Stimulated activated CD4-positive, alpha-beta T cell treated with anti-CD3 and anti-CD28 coated beads, Interleukin-2, amount 100 ng/mL, for 48 hours (primary cell): ENCODE measurements around the gene HAPSTR1.
"Not testable (repeated sequence)": the region's sequence is repeated elsewhere in the genome, so short reads cannot be mapped to it uniquely, and the experiment has no call there.

Experiments
- DNase-seq, 2 donors: peaks; one replicate each; pipeline ENCODE4 v3.0.0-alpha.2; 2020

Gene HAPSTR1

DNA sequence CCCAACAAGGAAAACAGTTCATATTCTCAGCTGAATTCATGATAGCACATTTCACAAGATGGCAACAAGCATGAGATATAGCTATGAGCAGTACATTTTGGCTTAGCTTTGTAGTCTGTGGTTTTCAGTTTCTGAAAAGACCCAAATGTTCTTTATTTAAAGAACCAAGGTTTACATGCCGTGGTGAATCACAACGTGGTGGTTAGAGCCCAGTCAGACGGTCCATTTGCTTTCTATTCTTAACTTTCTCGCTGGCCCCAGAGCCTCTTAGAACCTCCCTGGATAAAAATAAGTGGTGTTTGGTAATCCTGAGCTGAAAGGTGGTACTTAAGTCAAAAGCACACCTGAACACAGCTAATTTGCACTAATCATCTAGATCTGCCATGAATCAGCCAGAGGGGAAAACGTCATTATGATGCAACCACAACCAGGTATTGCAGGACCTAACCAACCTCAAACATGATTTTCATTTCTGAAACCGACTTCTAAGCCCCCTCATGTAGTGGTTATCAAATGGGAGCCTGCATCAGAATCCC is 18.6 kb upstream of the HAPSTR1 start:
- peak; percentile 23 to 34 for DNase-seq

DNA sequence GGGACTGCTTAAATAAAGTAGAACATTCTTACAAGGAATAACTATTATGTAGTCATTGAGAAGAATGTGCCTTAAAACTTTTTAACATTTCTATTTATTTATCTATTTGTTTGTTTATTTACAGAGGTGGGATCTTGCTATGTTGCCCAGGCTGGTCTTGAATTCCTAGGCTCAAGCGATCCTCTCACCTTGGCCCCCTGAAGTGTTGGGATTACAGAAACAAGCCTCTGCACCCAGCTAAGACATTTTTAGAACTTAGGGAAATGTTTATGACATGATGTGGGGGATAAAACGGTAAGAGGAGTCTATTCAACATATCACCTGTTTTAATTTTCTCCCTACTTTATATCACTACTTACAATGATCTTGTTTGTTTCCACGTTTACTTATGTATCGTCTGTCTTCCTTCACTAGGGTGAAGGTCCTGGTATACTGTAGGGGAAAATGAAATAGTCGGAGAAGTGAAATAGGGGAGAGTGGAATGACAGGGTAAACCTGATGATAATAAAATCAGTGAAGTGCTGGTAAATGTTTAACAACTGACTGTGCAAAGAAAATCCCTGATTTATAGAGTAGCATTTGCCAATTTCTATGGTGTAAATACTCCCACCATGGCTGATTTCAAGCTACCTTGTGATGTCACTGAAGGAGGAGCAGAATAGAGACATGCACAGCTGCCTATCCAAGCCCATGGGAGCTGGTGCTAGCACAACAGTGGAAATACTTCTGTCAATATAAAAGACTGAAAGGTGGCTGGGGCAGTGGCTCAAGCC is 16.0 kb upstream of the HAPSTR1 start:
- no peak for DNase-seq

- peak in 1 of 2 donors; percentile 23 for DNase-seq
Observed at GRCh38 chr16:9077091-9077809, 14.2 kb upstream of the HAPSTR1 start.

DNA sequence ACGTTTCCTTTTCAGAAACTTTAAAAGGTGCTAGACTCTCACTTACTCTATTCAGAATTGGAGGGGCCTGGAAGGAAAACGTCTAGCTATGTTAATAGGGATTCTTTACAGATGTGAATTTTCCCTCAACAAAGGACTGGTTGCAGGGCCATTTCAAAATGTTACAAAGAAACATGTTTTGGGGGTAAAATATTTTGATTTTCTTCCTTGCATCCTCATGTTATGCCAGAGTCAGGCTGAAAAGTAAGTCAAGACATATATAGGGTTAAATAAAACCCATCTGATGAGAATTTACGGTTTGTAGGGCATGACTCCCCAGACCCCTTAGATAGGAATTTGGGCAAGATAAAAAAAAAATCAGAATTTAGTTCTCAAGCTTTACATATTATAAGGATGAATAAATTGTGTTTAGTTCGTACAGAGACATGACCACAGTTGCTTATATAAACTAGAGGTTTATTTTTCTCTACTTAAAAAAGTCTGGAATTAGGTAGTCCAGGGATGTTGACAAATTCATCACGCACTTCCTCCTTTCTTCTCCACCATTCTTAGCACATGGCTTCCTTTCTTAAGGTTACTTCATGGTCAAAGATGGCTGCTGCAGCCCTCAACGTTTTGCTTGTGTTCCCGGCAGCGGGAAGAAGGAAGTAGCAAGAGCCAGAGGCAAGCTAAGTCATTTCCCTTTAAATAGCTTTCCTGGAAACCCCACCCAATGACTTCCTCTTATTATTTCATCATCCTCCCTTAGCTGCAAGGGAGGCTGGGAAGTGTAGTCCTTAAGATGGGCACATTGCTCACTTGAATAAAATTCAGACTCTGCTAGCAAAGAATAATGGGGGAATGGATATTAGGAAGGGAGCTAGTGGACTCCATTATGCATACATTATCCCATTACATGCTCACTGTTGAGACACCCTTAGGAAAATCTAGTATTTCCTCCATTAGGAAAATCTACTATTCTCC is 12.7 kb upstream of the HAPSTR1 start:
- peak; percentile 31 to 37 for DNase-seq

- DNase-seq = no peak
Observed at GRCh38 chr16:9079430-9079812, 12.0 kb upstream of the HAPSTR1 start.

- no peak for DNase-seq
Observed at GRCh38 chr16:9081158-9081557, 10.3 kb upstream of the HAPSTR1 start.

DNA sequence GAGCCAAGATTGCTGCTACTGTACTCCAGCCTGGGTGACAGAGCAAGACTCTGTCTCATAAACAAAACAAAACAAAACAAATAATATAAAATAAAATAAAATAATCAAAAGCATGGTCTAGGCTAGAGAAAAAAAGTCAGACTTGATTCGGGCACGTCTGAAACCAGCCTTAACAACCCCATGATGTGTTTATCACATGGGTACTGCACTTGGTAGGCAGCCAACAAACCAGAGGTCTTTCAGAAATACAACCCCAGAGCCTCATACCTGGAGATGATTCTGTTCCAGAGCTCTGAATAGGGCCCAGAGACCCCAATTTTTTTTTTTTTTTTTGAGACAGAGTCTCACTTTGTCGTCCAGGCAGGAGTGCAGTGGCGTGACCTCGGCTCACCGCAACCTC is 9.6 kb upstream of the HAPSTR1 start:
- no peak for DNase-seq

DNA sequence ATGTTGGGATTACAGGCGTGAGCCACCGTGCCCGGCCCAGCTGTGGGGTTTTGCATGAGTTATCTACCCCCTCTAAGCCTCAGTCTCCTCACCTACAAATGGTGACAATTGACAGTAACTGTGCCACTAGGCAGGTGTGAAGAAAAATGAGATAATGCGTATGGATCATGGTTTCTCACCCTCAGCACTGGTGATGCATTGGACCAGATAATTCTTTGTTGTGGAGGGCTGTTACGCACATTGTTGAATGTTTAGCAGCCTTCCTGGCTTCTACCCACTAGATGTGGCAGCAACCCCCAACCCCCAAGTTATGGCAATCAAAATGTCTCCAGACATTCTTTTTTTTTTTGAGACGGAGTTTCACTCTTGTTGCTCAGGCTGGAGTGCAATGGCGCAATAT is 9.0 kb upstream of the HAPSTR1 start:
- no peak for DNase-seq

DNA sequence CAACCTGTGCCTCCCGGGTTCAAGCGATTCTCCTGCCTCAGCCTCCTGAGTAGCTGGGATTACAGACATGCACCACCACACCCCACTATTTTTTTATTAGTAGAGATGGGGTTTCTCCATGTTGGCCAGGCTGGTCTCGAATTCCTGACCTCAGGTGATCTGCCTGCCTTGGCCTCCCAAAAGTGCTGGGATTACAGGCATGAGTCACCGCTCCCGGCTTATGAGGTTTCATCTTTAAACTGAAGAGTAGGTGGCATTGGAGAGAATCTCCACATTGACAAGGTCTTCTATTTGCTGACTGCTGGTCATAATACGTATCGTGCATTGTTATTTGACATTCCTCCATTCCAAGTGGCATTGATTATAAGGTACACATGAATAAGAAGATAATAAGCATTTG is 3.7 kb upstream of the HAPSTR1 start:
- not testable (repeated sequence) for DNase-seq

DNA sequence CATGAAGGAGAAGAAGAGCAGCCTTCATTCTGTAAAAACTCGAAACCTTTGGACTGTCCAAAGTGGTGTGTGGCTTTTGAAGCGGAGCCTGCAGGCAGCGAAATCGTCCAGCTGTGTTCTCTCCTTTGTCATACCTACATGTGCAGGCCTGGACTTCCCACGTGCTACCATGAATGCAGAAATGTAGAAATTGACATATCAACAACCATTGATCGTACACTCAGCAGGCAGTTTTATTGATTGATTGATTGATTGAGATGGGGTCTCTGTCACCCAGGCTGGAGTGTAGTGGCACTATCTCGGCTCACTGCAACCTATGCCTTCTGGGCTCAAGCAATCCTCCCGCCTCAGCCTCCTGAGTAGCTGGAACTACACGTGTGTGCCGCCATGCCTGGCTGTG is 2.6 kb upstream of the HAPSTR1 start:
- no peak for DNase-seq

DNA sequence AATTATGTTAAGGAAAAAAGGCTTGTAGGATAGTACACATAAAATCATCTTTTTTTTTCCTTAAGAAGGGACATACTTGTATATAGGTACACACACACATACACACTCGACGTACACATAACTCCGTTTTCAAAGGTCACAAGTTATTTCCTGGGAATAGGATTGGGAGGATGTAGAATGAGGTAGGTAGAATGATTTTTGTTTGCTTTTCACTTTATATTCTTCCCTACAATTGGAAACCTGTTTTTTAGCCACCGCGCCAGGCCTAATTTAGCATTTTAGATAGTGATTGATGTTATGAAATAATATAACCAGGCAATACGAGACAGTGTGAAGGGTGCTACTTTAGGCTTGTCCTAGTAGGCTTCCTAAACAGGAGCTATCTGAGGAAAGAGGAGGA is 1.8 kb upstream of the HAPSTR1 start:
- DNase-seq = no peak

GRCh38 chr16:9090101-9090959 is 1.1 kb upstream of the HAPSTR1 start:
- DNase-seq = peak; percentile 37

GRCh38 chr16:9091867-9092281 is 430 bp downstream of the HAPSTR1 start:
- DNase-seq = peak; percentile 23 to 27

GRCh38 chr16:9092282-9092977 is 986 bp downstream of the HAPSTR1 start:
- peak; percentile 26 to 36 for DNase-seq

DNA sequence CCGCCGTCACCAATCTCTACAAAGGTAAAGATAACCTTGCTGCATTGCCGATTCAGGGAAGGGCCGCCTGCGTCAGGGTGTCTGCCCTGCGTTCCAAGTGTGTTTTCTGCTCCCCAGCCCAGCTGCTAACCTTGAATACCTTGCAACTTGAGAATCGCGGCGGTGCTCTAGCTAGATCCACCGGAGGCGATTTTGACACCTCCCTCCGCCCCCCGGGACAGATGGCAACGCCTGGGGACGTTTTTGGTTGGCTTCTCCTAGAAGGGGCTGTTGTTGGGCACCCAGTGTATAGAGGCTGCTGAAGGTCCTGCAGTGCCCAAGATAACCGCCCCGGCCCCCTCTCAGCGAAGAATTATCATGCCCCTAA is 1.5 kb downstream of the HAPSTR1 start:
- DNase-seq = peak in 1 of 2 donors; percentile 10

DNA sequence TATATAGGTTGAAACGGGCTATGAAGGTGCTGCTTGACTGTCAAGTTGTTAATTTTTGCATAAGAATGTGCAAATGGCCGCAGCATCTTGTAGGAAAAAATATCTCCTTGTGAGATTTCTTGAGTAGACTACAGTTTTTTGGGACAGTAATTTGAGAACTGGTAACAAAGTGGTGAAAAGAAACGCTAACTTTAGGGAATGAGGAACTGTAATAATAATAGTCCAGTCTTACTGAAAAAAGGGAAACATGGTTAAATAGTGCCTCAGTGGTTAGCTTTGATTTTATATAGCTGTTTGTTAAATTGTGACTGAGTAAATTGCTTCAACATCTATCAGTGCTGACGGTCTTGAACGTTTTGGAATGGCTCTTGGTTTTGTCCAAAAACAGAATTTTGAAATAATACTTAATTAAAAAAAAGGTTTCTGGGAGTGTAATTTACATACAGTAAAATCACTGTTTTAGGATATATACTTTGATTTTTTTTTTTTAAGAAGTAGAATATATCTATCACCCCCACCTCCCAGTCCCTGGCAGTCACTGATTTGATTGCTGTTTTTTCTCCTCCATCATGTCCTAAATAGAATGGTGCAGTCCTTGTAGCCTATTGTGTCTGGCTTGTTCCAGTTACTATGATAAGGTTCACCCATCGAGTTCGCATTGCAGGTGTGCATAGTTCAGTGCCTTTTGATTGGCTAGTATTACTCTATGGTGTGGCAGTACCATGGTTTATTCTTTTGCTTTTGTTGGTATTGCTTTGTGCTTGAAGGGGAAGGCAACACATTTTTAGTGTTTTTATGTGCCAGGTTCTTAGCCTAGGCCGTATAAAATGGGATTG is 2.8 kb downstream of the HAPSTR1 start:
- no peak for DNase-seq

DNA sequence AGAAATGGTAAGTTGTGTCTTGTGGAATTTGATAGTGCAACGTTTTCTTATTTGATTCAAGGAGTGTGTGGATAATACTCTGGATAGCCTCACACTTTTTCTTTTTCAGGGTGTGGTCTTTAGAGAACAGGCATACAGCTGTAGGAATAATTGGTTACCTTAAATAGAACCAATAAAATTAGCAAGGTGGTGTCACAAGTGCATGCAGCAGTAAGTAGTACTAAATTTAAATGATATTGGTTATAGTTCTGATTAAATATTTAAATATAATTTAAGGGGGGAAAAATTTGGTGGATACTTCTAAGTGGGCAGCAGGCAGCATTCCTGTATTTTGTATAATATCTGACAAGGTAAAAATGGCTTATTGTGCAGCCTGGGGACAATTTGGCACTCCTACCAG is 3.7 kb downstream of the HAPSTR1 start:
- DNase-seq = no peak

DNA sequence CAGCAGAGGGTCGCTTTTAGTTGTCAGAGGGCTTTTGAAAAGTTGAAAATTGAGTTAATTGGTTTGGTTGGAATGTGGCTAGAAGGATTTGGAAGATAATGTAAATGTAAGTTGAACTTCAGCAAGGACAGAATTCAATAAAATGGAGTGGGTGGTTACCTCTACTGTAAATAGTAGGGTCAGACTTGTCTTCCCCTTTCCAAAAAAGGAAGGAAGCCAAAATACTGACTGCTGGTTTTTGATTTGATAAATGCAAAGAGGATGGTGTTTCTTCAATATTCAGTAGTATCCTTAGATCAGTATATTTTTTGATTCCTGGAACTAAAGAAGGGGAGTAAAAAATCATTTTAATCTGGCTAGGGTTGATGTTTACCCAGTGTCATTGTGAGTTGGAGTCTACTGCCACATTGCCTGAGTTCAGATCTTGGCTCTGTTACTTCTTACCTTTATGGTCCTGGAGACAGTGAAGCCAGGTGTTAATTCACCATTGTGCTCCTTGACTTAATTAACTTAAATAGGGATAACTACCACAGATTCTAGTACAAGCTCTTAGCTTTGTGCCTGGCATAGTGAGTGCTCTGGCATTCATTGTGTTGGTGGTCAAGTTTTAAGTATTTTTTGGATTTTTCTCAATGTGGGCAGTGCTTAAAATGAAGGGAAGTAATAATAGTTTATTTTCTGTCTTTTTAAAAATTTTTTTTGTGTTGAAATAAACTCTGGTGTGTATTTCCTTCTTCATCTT is 4.4 kb downstream of the HAPSTR1 start:
- DNase-seq = no peak

GRCh38 chr16:9096416-9096952 is 5.0 kb downstream of the HAPSTR1 start:
- DNase-seq = no peak
